Vagina (tissue), 2 donors: Measurements from ENCODE around the gene ETFDH.

ENCODE experiments used
- CTCF ChIP-seq, 3 experiments: fragments of 450-650 bp in 2 of 3; fragments of 200-600 bp in 1 of 3; sonication (generic) in 1 of 3; IDR thresholded peaks; one replicate each; pipeline ENCODE4 v1.5.1; 2017 to 2019; ENCODE audit warnings: antibody characterized with exemption in 3 of 3, mild to moderate bottlenecking in 2 of 3, moderate library complexity in 2 of 3
- POLR2AphosphoS5 ChIP-seq, 2 donors: sonication (generic); formaldehyde crosslinking; IDR thresholded peaks; one replicate each; pipeline ENCODE4 v1.9.0; 2017; ENCODE audit warnings: antibody characterized with exemption in 2 of 2, mild to moderate bottlenecking in 2 of 2, low read depth in 1 of 2; ENCODE audit not compliant: insufficient read depth in 1 of 2

DNA sequence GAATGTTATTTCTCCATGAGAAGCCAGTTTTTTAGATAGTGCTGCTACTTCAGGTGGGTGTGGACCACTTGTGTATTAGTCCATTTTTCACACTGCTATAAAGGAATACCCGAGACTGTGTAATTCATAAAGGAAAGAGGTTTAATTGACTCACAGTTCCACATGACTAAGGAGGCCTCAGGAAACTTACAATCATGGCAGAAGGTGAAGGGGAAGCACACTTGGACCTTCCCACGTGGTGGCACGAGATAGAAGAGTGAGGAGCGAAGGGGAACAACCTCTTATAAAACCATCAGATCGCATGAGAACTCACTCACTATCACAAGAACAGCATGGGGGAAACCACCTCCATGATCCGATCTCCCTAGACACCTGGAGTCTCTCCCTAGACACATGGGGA lies 54.5 kb downstream of the ETFDH start:
- TF ChIP-seq CTCF (IDR thresholded peaks at IDR 0.05) (no peak), POLR2AphosphoS5 (IDR thresholded peaks at IDR 0.05; ENCODE audit: insufficient read depth in 1 of 2, low read depth in 1 of 2) (no peak)
